NCI-H2029 (cell line): ENCODE data around the gene IFNL2.

Source experiments
- DNase-seq: peaks from one replicate; lab custom pipeline; 2025; lab: John Stamatoyannopoulos, UW

Gene IFNL2

GRCh38 chr19:39318690-39319089 is 50.5 kb downstream of the IFNL2 start:
- DNase-seq: no peak

- no peak for DNase-seq
Measured at GRCh38 chr19:39319098-39319891, 51.1 kb downstream of the IFNL2 start.
